ENCODE measurements around the gene LMX1A.

LMX1A gene

DNA sequence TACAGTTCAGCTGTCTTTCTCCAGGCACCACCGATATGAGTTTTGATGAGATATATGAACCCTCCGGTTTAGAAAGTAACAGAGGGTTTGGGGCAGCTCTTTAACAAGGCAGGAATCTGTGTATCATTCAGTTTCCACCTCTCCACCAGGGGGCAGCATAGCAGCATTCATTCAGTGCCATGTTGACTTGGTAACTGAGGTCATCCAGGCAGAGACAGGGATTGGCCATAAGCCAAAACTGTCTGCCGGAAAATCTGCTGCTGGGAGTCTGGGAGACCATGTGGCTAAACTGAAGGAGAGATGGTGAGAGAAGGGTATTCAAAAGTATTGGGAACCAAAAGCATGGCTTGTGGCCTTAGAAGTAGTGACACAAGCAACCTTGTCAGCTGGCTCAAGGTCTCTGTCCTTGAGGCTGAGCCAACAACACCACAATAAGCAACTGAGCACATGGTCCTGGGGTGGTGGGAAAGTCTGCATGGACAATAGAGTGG is 98.5 kb downstream of the LMX1A start:
- no peaks in the 10 kb centered on the region for H3K9me3 ChIP-seq (ENCODE audit: insufficient read depth, low read depth, low read length)
- H3K27me3 ChIP-seq (ENCODE audit: insufficient read depth, low read length) = no peaks in the 10 kb centered on the region
- H3K4me3 ChIP-seq (ENCODE audit: low read length) = no peak overlapping the region
- H3K27ac ChIP-seq (ENCODE audit: low read depth, low read length) = no peak overlapping the region
- peaks cover 10% of the 10 kb centered on the region; the same call in 1 of the 2 replicates for H3K4me1 ChIP-seq (ENCODE audit: insufficient read depth, low read length)
- WGBS = 62% methylated on average over 3 of the region's 3 CpGs
- no peaks in the 10 kb centered on the region for H3K36me3 ChIP-seq (ENCODE audit: insufficient read depth, low read length)
- H3K9ac ChIP-seq (ENCODE audit: low read depth, low read length) = no peak overlapping the region

DNA sequence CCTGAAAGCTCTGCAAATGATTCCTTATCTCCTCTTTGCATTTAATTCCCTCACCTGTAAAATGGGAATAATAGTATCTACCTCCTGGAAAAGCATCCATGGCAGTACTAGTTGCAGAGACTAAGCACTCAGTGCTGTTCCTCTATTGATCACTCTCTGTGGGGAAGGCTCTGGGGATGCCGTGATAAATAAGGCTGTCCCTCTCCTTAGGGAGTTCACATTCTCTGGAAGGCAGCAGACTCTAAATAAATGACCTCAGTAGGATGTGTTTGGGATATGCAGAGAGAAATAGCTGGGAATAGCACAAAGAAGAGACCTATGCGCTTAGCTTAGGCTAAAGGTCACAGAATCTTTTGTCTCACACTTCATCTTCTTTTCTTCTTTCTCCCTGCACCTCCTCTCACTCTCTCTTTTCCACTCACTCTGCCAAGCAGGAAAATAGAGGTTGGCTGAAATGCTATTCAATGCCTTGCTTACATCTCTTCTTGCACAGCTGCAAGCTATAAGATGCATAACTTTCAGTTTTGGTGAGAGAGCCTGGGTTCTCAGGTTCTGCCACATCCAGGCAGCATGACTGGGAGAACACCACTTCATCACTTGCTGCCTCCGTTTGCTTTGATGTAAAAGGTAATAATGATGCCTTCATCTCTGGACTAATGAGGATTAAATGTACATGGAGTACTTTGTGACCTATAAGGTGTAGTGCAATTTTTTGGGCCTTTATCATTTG is 101.5 kb downstream of the LMX1A start:
- H3K27me3 ChIP-seq (ENCODE audit: insufficient read depth, low read length) = no peaks in the 10 kb centered on the region
- H3K9me3 ChIP-seq (ENCODE audit: insufficient read depth, low read depth, low read length) = no peaks in the 10 kb centered on the region
- H3K9ac ChIP-seq (ENCODE audit: low read depth, low read length) = no peak overlapping the region
- no peak overlapping the region for H3K4me3 ChIP-seq (ENCODE audit: low read length)
- H3K36me3 ChIP-seq (ENCODE audit: insufficient read depth, low read length) = no peaks in the 10 kb centered on the region
- H3K4me1 ChIP-seq (ENCODE audit: insufficient read depth, low read length) = peaks cover 10% of the 10 kb centered on the region; the same call in 1 of the 2 replicates
- WGBS = 67% methylated on average over 3 of the region's 3 CpGs
- no peak overlapping the region for H3K27ac ChIP-seq (ENCODE audit: low read depth, low read length)

DNA sequence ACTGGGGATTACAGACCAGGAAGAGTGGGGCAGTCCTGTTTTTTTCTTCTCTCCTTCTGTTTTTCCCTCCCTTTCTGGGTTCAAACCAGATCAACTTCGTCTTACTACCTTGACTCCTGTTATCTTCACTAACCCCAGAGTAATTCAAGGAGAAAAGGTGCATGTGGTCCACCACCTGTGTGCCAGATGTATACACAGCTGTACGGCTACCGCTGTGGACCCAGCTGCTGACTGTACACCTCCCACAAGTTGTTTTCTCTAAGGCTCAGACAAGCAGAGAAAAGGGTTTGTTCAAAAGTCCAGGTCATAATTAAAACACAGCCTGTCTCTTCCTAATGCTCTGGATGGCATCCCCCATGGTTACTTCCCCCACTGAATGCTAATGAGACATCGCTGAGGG is 102.1 kb downstream of the LMX1A start:
- no peaks in the 10 kb centered on the region for H3K9me3 ChIP-seq (ENCODE audit: insufficient read depth, low read depth, low read length)
- peaks cover 10% of the 10 kb centered on the region; the same call in 1 of the 2 replicates for H3K4me1 ChIP-seq (ENCODE audit: insufficient read depth, low read length)
- no peak overlapping the region for H3K9ac ChIP-seq (ENCODE audit: low read depth, low read length)
- no peaks in the 10 kb centered on the region for H3K36me3 ChIP-seq (ENCODE audit: insufficient read depth, low read length)
- 78% methylated on average over 4 of the region's 4 CpGs for WGBS
- no peak overlapping the region for H3K27ac ChIP-seq (ENCODE audit: low read depth, low read length)
- H3K4me3 ChIP-seq (ENCODE audit: low read length) = no peak overlapping the region
- H3K27me3 ChIP-seq (ENCODE audit: insufficient read depth, low read length) = no peaks in the 10 kb centered on the region

DNA sequence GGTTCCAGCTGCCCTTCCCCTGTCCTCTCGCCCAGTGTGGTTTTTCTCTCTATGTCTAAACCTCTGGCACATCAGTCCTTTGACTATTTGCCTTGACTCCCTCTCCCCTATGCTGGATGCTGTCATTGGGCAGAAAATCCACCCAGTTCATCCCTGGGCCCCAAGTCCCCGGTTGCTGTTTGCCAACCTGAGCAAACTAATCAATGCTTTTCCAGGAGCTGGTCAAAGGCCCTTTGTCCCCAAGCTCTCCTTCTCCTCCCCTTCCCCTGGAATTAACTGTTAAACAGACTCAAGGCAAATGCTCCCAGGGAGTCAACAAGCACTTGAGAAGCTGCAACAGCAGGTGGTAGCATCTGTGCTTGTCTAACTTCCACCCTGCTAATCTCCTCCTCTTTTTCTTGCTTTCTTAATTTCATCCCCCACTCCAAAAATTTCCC is 102.7 kb downstream of the LMX1A start:
- WGBS = 51% methylated on average over 2 of the region's 2 CpGs
- H3K4me3 ChIP-seq (ENCODE audit: low read length) = no peak overlapping the region
- no peak overlapping the region for H3K27ac ChIP-seq (ENCODE audit: low read depth, low read length)
- no peaks in the 10 kb centered on the region for H3K9me3 ChIP-seq (ENCODE audit: insufficient read depth, low read depth, low read length)
- no peaks in the 10 kb centered on the region for H3K36me3 ChIP-seq (ENCODE audit: insufficient read depth, low read length)
- no peaks in the 10 kb centered on the region for H3K27me3 ChIP-seq (ENCODE audit: insufficient read depth, low read length)
- H3K4me1 ChIP-seq (ENCODE audit: insufficient read depth, low read length) = peaks cover 10% of the 10 kb centered on the region; the same call in 1 of the 2 replicates
- H3K9ac ChIP-seq (ENCODE audit: low read depth, low read length) = no peak overlapping the region

DNA sequence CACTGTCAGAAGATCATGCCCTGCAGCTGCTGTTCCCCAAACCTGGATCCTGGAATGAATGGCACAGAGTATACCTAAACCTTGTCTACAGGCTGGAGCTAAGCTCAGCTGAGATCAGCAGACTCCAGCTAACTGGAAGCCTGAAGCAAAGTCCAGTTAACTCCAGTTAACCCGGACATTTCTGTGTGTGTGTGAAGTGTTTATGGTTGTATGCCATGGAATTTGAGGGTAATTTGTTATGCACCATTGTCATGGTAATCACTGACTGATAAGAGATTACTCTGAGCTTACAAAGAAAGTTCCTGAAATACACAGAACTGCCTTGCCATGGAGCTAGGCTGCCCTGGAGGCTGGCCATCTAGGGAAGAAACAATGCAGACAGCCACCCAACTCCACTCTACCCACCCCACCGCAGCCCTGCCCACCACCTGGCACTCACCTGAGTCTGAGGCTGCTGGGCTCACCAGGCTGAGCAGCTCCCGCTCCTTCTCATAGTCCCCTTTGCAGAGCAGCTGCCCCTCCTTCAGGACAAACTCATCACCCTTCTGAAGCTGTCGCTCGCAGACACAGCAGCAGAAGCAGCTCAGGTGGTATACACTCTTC is 107.4 kb downstream of the LMX1A start:
- Histone ChIP-seq H3K27me3 (ENCODE audit: insufficient read depth, low read length) (no peaks in the 10 kb centered on the region), H3K4me1 (ENCODE audit: insufficient read depth, low read length) (peaks cover 7% of the 10 kb centered on the region; the same call in 1 of the 2 replicates), H3K36me3 (ENCODE audit: insufficient read depth, low read length) (no peaks in the 10 kb centered on the region), H3K27ac (ENCODE audit: low read depth, low read length) (no peak overlapping the region), H3K4me3 (ENCODE audit: low read length) (no peak overlapping the region), H3K9ac (ENCODE audit: low read depth, low read length) (no peak overlapping the region), H3K9me3 (ENCODE audit: insufficient read depth, low read depth, low read length) (no peaks in the 10 kb centered on the region)
- 84% methylated on average over 5 of the region's 5 CpGs for WGBS

DNA sequence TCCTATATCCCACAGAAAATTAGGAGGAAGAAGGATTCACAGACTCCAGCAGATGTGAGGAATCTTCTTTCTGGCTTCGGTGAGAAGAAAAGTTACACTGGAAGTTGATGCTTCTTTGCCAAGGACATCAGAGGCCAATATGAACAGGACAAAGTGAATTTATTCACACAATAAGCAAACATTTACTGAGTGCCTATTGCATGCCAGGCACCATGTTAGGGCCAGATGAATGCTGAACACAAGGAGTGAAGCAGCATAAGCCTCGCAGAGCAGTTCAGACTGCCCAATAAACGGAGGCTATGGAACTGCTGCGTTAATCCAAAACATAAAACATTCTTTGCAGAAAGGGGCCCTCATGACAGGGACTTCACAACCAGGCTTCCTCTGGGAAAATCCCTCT is 114.6 kb downstream of the LMX1A start:
- Histone ChIP-seq H3K36me3 (ENCODE audit: insufficient read depth, low read length) (no peaks in the 10 kb centered on the region), H3K9me3 (ENCODE audit: insufficient read depth, low read depth, low read length) (no peaks in the 10 kb centered on the region), H3K4me3 (ENCODE audit: low read length) (no peak overlapping the region), H3K9ac (ENCODE audit: low read depth, low read length) (no peak overlapping the region), H3K27me3 (ENCODE audit: insufficient read depth, low read length) (peaks cover 39% of the 10 kb centered on the region), H3K27ac (ENCODE audit: low read depth, low read length) (no peak overlapping the region), H3K4me1 (ENCODE audit: insufficient read depth, low read length) (no peaks in the 10 kb centered on the region)
- 96% methylated on average over 4 of the region's 4 CpGs for WGBS

DNA sequence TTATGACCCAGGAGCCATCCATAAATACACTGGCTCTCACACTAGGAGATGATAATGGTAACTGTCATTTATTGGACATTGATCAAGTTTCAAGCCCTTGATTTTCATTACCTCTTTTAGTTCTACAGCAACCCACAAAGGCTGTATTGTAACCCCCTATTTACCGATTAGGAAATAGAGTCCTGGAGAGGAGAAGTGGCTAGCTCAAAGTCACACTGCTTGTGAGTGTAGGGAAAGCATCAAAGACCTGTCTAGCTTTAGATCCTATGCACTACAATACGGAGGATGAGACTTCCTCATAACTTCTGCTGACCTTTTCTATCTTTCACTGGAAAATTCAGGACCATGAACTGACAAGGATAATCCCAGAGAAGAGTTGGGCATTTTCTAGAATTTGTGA is 115.2 kb downstream of the LMX1A start:
- Histone ChIP-seq H3K27ac (ENCODE audit: low read depth, low read length) (no peak overlapping the region), H3K27me3 (ENCODE audit: insufficient read depth, low read length) (peaks cover 45% of the 10 kb centered on the region), H3K36me3 (ENCODE audit: insufficient read depth, low read length) (no peaks in the 10 kb centered on the region)

DNA sequence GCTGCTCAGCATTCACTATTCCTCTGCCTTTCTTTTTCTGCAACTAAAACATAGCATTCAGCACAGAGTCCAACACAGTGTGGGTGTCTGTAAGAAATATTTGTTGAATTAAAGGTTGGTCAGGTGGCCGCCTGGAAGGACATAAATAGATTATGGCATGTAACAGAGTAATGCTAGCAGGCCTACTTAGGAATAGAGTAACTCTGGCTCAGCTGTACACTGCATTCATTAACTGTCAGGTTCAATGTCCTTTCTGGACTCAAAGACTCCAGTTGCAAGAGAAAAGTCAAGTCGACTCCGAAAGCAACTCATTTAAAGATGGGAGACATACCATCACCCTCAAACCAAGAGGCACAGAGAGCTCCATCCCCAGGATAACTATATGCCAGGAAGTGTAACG is 116.0 kb downstream of the LMX1A start:
- Histone ChIP-seq H3K27ac (ENCODE audit: low read depth, low read length) (no peak overlapping the region), H3K4me3 (ENCODE audit: low read length) (no peak overlapping the region), H3K27me3 (ENCODE audit: insufficient read depth, low read length) (peaks cover 54% of the 10 kb centered on the region), H3K9ac (ENCODE audit: low read depth, low read length) (no peak overlapping the region), H3K36me3 (ENCODE audit: insufficient read depth, low read length) (no peaks in the 10 kb centered on the region), H3K9me3 (ENCODE audit: insufficient read depth, low read depth, low read length) (no peaks in the 10 kb centered on the region), H3K4me1 (ENCODE audit: insufficient read depth, low read length) (no peaks in the 10 kb centered on the region)
- WGBS = 71% methylated on average over 3 of the region's 4 CpGs

More for the DNA sequence above, 115.2 kb downstream of the LMX1A start:
- H3K9me3 ChIP-seq (ENCODE audit: insufficient read depth, low read depth, low read length) = no peaks in the 10 kb centered on the region
- WGBS = 87% methylated on average over 2 of the region's 2 CpGs
- no peak overlapping the region for H3K4me3 ChIP-seq (ENCODE audit: low read length)
- no peaks in the 10 kb centered on the region for H3K4me1 ChIP-seq (ENCODE audit: insufficient read depth, low read length)
- H3K9ac ChIP-seq (ENCODE audit: low read depth, low read length) = no peak overlapping the region

DNA sequence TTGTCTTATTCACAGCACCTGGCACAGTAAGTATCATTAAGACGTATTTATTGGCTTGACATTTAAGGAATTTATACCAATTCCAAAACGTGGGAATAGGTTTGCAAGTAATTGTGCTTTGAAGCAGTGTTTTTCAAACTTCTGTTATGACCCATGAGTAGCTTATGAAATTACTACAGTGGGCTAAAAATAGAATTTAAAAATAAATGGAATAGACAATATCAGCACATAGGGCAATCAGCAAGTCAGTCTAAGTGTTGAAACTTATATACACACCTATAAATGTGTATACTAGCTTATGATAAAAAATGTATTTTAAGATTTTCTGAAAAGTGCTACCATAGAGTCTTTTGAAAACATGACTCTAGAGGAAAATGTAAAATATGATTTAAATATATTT is 116.6 kb downstream of the LMX1A start:
- Histone ChIP-seq H3K36me3 (ENCODE audit: insufficient read depth, low read length) (no peaks in the 10 kb centered on the region), H3K4me3 (ENCODE audit: low read length) (no peak overlapping the region), H3K27ac (ENCODE audit: low read depth, low read length) (no peak overlapping the region), H3K9ac (ENCODE audit: low read depth, low read length) (no peak overlapping the region), H3K4me1 (ENCODE audit: insufficient read depth, low read length) (peaks cover 1% of the 10 kb centered on the region; the same call in 1 of the 2 replicates), H3K9me3 (ENCODE audit: insufficient read depth, low read depth, low read length) (no peaks in the 10 kb centered on the region), H3K27me3 (ENCODE audit: insufficient read depth, low read length) (peaks cover 60% of the 10 kb centered on the region)
- WGBS = 75% methylated on average over 2 of the region's 2 CpGs

DNA sequence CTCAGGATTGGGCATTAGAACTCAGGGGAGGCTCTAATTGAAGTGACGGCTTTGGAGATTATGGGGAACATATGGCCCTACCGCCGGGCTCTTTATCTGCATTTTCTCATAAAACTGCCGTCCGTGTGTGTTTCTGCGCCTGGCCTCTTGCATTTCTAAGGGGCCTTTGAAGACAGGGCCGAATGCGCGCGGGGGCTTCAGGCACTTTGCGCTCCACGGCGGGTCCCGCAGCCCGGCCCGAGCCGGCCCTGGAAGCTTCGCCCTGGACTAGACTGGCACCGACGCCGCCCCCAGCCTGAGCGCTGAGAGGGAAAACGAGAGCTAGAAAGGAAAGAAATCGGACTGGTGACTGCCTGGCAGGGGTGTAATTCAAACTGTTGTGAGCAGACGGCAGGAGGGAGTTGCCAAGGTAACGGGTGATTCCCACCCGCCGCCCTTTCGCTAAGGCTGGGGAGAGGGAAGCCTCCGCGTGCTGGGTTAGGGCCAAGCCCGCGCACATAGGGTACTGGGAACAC is 120.7 kb downstream of the LMX1A start:
- peaks cover 89% of the 10 kb centered on the region for H3K27me3 ChIP-seq (ENCODE audit: insufficient read depth, low read length)
- H3K27ac ChIP-seq (ENCODE audit: low read depth, low read length) = no peak overlapping the region
- WGBS = under 1% methylated on average over 33 of the region's 33 CpGs
- H3K36me3 ChIP-seq (ENCODE audit: insufficient read depth, low read length) = no peaks in the 10 kb centered on the region
- no peaks in the 10 kb centered on the region for H3K9me3 ChIP-seq (ENCODE audit: insufficient read depth, low read depth, low read length)
- peak overlapping the region; percentile 56 for H3K4me3 ChIP-seq (ENCODE audit: low read length)
- no peak overlapping the region for H3K9ac ChIP-seq (ENCODE audit: low read depth, low read length)
- H3K4me1 ChIP-seq (ENCODE audit: insufficient read depth, low read length) = peaks cover 6% of the 10 kb centered on the region; the same call in 1 of the 2 replicates

DNA sequence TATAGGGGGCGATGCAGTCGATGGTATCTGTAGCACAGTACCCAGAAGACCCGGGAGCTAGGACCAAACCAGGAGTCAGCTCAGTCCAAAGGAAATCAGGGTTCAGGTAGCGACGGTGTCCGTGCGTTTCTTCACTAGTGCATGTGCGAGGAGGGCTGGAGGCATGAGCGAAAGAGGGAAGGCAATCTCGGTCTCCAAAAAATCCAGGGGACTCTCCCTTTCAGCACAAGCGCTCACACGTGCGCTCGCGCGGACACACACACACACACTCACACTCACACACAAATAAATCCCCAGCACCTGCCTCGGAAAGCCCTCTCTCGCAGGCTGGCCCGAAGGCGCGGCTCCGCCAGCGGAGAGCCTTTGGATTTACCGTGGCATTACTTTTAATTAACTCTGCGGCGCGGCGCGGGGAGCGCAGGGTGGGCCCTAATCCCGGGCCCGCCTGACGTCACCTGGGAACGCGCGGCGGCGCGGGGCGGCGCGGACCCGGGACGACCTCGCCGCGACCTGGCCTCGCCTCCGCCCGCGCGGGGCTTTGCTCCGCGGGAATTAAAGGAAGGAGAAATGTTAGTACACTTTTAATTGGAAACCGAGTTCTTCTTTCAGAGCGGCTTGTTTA is 121.2 kb downstream of the LMX1A start:
- no peaks in the 10 kb centered on the region for H3K9me3 ChIP-seq (ENCODE audit: insufficient read depth, low read depth, low read length)
- no peak overlapping the region for H3K27ac ChIP-seq (ENCODE audit: low read depth, low read length)
- H3K4me1 ChIP-seq (ENCODE audit: insufficient read depth, low read length) = peaks cover 6% of the 10 kb centered on the region; the same call in 1 of the 2 replicates
- H3K4me3 ChIP-seq (ENCODE audit: low read length) = peak overlapping the region; percentile 56
- 0 out of 2 replicates have a peak overlapping the region, but pooled peaks have one; percentile 28 for H3K9ac ChIP-seq (ENCODE audit: low read depth, low read length)
- H3K27me3 ChIP-seq (ENCODE audit: insufficient read depth, low read length) = peaks cover 84% of the 10 kb centered on the region
- 2% methylated on average over 56 of the region's 56 CpGs for WGBS
- no peaks in the 10 kb centered on the region for H3K36me3 ChIP-seq (ENCODE audit: insufficient read depth, low read length)
